GM20000 (cell line): ENCODE measurements around the gene LINC01488.

Experiments
- DNase-seq: peaks from one replicate; pipeline ENCODE4 v3.0.0; 2012; ENCODE audit warnings: low spot score
- CTCF ChIP-seq: IDR thresholded peaks from 2 replicates; pipeline ENCODE4 v1.5.1; 2012; ENCODE audit warnings: mild to moderate bottlenecking, control low read depth; ENCODE audit errors: extremely low read depth, missing control alignments

The LINC01488 gene

GRCh38 chr11:69476509-69476961 is 4.9 kb upstream of the LINC01488 start:
- no peak for DNase-seq
- TF ChIP-seq CTCF: no peak

GRCh38 chr11:69477086-69477485 is 4.4 kb upstream of the LINC01488 start:
- TF ChIP-seq CTCF: no peak
- DNase-seq: no peak

- TF ChIP-seq CTCF: no peak
- DNase-seq: no peak
These were observed 1.7 kb upstream of the LINC01488 start for GRCh38 chr11:69479591-69480271.

- DNase-seq: no peak
- no peak for TF ChIP-seq CTCF
These were observed 693 bp upstream of the LINC01488 start for GRCh38 chr11:69480547-69481392.

GRCh38 chr11:69482322-69482721 is 859 bp downstream of the LINC01488 start:
- DNase-seq: no peak
- TF ChIP-seq CTCF: no peak

GRCh38 chr11:69483170-69483569 is 1.7 kb downstream of the LINC01488 start:
- TF ChIP-seq CTCF: no peak
- DNase-seq: no peak

- no peak for DNase-seq
- no peak for TF ChIP-seq CTCF
These were observed 2.4 kb downstream of the LINC01488 start for GRCh38 chr11:69483691-69484426.
